Breast epithelium (tissue), 4 donors: ENCODE data around the gene PTCHD1. TPM values are rescaled to one million over a fixed set of nuclear protein-coding genes. Genes with fewer than 3 reads are reported as not detected.

Source experiments
- DNase-seq, 2 donors: peaks; one replicate each; pipeline ENCODE4 v3.0.0-alpha.2; 2019; ENCODE audit warnings: low spot score in 2 of 2
- H3K27ac ChIP-seq, 2 donors: fragments of 200-600 bp; sonication (generic) in 1 of 2; one replicate each; pipeline ENCODE4 v1.5.1; 2016 to 2019; ENCODE audit warnings: mild to moderate bottlenecking in 1 of 2
- H3K27me3 ChIP-seq, 2 donors: fragments of 200-600 bp; sonication (generic) in 1 of 2; one replicate each; pipeline versions ENCODE4 v1.5.1 to v1.6.0; 2017 to 2019; ENCODE audit warnings: control low read depth in 1 of 2, mild to moderate bottlenecking in 1 of 2
- H3K36me3 ChIP-seq: fragments of 200-600 bp; one replicate; pipeline ENCODE4 v1.5.1; 2019
- H3K4me1 ChIP-seq, 2 donors: fragments of 200-600 bp; sonication (generic); one replicate each; pipeline ENCODE4 v1.5.1; 2016 to 2019; ENCODE audit warnings: control low read depth in 1 of 2
- H3K4me3 ChIP-seq, 3 donors: fragments of 200-600 bp; sonication (generic); 1 replicate in 2 of 3; 2 replicates in 1 of 3; pipeline ENCODE4 v1.5.1; 2016 to 2019; ENCODE audit warnings: mild to moderate bottlenecking in 3 of 3, moderate library complexity in 2 of 3
- H3K9me3 ChIP-seq, 2 donors: fragments of 200-600 bp; sonication (generic) in 1 of 2; one replicate each; pipeline ENCODE4 v1.5.1; 2016 to 2019; ENCODE audit warnings: control low read depth in 1 of 2
- POLR2A ChIP-seq: fragments of 450-650 bp; IDR thresholded peaks from one replicate; pipeline ENCODE4 v1.6.1; 2016; ENCODE audit warnings: antibody characterized with exemption, mild to moderate bottlenecking, moderate library complexity
- POLR2AphosphoS5 ChIP-seq, 3 donors: sonication (generic); formaldehyde crosslinking; IDR thresholded peaks; one replicate each; pipeline ENCODE4 v1.6.1; 2017; ENCODE audit warnings: antibody characterized with exemption in 3 of 3
- intact Hi-C: fragments of 100-400 bp; cut with DNase I; formaldehyde crosslinking; loops from one replicate; pipeline ENCODE4 v1.15.1; 2023; ENCODE audit warnings: low total_unique reads
- total RNA-seq, 3 donors: library from RNA; depleted of rRNA; stranded (reverse); fragments of >200 nt; gene quantifications; one replicate each; pipeline ENCODE4 v1.1.0, GENCODE V29; 2016
- TF ChIP-seq, protein P1 (sequence below), 3 donors: fragments of 450-650 bp; IDR thresholded peaks; one replicate each; pipeline ENCODE4 v1.5.1; 2016 to 2017; ENCODE audit warnings: antibody characterized with exemption in 3 of 3, mild to moderate bottlenecking in 3 of 3, moderate library complexity in 3 of 3

The PTCHD1 gene
- total RNA-seq, 3 donors from 2014 or later: under 0.01 to 5.7 (median 1.3) TPM

DNA sequence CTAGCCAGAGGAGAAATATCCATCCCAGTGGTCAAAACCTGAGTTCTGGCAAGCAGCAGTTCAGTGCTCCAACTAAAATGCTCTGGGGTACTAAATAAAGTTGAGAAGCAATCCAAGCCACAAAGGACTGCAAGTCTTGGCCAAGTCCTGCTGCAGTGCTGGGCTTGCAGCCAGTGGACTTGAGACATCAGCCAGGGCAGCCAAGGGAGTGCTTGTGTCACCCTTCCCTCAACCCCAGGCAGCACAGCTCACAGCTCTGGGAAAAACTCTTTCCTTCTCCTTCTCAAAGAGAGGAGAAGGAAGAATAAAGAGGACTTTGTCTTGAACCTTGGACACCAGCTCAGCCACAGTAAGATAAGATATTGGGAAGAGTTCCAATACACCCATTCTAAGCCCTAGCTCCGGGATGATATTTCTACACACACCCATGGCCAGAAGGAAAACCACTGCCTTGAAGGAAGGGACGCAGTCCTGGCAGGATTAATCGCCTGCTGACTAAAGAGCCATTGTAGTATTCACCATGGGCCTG lies 99.8 kb downstream of the PTCHD1 start:
- no peak for TF ChIP-seq POLR2A
- TF ChIP-seq POLR2AphosphoS5 (IDR thresholded peaks at IDR 0.05): peak in 1 of 3 donors; percentile 18
- Histone ChIP-seq H3K4me3 (no peak overlapping the region), H3K27me3 (peaks cover 0 to 6% of the 10 kb centered on the region in 2 donors), H3K36me3 (no peaks in the 10 kb centered on the region), H3K9me3 (no peaks in the 10 kb centered on the region), H3K4me1 (no peaks in the 10 kb centered on the region), H3K27ac (peak overlapping the region; percentile 67 to 71)
- DNase-seq: peak; percentile 63 to 89
- intact Hi-C loops: no loop called here

- Histone ChIP-seq H3K36me3 (no peaks in the 10 kb centered on the region), H3K4me1 (no peaks in the 10 kb centered on the region), H3K4me3 (no peak overlapping the region), H3K27me3 (peaks cover 0 to 6% of the 10 kb centered on the region in 2 donors), H3K9me3 (no peaks in the 10 kb centered on the region), H3K27ac (peak overlapping the region; percentile 67 to 71)
- TF ChIP-seq, protein P1, sequence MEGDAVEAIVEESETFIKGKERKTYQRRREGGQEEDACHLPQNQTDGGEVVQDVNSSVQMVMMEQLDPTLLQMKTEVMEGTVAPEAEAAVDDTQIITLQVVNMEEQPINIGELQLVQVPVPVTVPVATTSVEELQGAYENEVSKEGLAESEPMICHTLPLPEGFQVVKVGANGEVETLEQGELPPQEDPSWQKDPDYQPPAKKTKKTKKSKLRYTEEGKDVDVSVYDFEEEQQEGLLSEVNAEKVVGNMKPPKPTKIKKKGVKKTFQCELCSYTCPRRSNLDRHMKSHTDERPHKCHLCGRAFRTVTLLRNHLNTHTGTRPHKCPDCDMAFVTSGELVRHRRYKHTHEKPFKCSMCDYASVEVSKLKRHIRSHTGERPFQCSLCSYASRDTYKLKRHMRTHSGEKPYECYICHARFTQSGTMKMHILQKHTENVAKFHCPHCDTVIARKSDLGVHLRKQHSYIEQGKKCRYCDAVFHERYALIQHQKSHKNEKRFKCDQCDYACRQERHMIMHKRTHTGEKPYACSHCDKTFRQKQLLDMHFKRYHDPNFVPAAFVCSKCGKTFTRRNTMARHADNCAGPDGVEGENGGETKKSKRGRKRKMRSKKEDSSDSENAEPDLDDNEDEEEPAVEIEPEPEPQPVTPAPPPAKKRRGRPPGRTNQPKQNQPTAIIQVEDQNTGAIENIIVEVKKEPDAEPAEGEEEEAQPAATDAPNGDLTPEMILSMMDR (IDR thresholded peaks at IDR 0.05): no peak
- intact Hi-C loops: no loop called here
- DNase-seq: no peak
These were observed 100.5 kb downstream of the PTCHD1 start for GRCh38 chrX:23435108-23435507.

DNA sequence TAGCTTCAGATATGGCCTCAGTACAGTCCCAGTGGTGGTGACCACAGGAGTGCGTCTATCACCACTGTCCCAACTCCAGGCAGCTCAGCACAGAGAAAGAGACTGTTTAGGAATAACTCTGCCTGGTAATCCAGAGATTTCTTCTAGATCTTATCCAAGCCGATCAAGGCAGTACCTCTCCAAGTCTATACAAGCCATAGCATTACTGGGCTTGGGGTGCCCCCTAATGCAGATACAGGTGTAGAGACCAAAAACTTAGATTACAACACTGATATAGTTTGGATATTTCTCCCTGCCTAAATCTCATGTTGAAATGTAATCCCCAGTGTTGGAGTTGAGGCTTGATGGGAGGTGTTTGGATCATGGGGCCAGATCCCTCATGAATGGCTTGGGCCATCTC lies 100.9 kb downstream of the PTCHD1 start:
- TF ChIP-seq, protein P1 (IDR thresholded peaks at IDR 0.05): no peak
- TF ChIP-seq POLR2AphosphoS5 (IDR thresholded peaks at IDR 0.05): no peak
- no peak for TF ChIP-seq POLR2A
- H3K27ac ChIP-seq: peak overlapping the region; percentile 67 to 71
- no peaks in the 10 kb centered on the region for H3K4me1 ChIP-seq
- H3K4me3 ChIP-seq: no peak overlapping the region
- intact Hi-C loops: no loop called here
- no peak for DNase-seq
- peaks cover 0 to 6% of the 10 kb centered on the region in 2 donors for H3K27me3 ChIP-seq
- H3K36me3 ChIP-seq: no peaks in the 10 kb centered on the region
- no peaks in the 10 kb centered on the region for H3K9me3 ChIP-seq

DNA sequence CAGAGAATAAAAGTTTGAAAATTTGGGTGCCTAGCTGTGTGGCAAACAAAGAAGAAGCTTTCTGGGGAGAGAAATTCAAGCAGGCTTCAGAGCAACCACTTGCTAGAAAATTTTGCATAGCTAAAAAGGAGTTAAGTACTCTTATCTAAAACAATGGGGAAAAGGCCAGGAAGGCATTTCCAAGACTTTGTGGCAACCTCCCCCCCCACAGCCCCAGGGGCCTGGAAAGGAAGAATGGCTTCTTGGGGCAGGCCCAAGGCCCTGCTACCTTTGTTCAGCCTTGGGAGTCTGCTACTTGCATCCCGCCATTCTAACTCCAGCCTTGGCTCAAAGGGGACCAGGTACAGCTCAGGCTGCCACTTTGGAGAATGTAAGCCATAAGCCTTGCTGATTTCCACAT lies 102.2 kb downstream of the PTCHD1 start:
- peaks cover 0 to 6% of the 10 kb centered on the region in 2 donors for H3K27me3 ChIP-seq
- H3K4me1 ChIP-seq: no peaks in the 10 kb centered on the region
- DNase-seq: no peak
- TF ChIP-seq POLR2AphosphoS5 (IDR thresholded peaks at IDR 0.05) (no peak), POLR2A (no peak)
- TF ChIP-seq, protein P1 (IDR thresholded peaks at IDR 0.05): no peak
- no peaks in the 10 kb centered on the region for H3K36me3 ChIP-seq
- H3K27ac ChIP-seq: no peak overlapping the region
- no peaks in the 10 kb centered on the region for H3K9me3 ChIP-seq
- intact Hi-C loops: no loop called here
- no peak overlapping the region for H3K4me3 ChIP-seq

GRCh38 chrX:23451266-23451665 lies 116.6 kb downstream of the PTCHD1 start:
- DNase-seq: no peak
- TF ChIP-seq, protein P1 (IDR thresholded peaks at IDR 0.05): no peak
- TF ChIP-seq POLR2A: no peak
- no peak for TF ChIP-seq POLR2AphosphoS5 (IDR thresholded peaks at IDR 0.05)
- Histone ChIP-seq H3K36me3 (no peaks in the 10 kb centered on the region), H3K9me3 (no peaks in the 10 kb centered on the region), H3K27ac (no peak overlapping the region), H3K4me1 (no peaks in the 10 kb centered on the region), H3K4me3 (no peak overlapping the region), H3K27me3 (no peaks in the 10 kb centered on the region)
- intact Hi-C loops: no loop called here
